ENCODE measurements around the gene IGFBP3.
A peak's percentile ranks its signal among the peaks of the same experiment; 100 is the strongest.

IGFBP3 gene

DNA sequence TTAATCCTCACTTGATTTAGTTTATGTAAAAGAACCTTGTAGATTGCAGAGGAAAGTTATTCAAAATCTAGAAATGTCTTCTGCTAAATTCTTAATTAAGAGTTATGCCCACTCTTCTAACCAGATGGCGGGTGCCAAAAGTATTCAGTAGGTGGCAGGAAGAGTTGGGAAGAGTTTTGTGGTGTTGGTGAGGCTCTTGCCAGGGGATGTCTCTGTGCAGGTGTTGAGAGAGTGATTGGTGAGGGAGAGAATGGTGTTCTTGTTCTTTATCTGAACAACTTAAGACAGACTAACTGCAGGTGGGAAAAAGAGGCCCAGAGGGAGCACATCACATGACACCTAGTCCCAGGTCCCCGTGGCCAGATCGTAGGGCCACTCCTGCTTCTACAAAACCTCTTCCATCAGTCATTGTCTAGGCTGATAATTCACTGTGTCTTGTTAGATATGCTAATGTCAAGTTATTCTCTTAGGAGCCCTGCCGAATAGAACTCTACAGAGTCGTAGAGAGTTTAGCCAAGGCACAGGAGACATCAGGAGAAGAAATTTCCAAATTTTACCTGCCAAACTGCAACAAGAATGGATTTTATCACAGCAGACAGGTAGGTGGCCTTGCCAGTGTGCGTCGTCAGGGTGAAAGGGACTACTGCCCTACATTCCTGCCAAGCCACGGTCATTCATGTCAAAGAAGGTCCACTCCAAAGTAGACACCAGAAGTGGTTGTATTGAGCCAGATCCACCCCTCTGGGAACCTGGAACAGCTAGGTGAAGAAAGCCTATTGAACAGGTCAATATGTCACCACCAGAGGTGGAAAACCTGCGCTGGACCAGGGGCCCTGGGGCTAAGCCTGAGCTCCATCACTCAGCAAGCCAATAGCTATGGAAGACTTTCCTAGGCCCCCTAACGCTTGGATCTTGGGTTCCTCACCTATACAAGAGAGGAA, 29.3 kb downstream of the IGFBP3 start:
- DNase-seq (ENCODE audit: low spot score) = no peak

DNA sequence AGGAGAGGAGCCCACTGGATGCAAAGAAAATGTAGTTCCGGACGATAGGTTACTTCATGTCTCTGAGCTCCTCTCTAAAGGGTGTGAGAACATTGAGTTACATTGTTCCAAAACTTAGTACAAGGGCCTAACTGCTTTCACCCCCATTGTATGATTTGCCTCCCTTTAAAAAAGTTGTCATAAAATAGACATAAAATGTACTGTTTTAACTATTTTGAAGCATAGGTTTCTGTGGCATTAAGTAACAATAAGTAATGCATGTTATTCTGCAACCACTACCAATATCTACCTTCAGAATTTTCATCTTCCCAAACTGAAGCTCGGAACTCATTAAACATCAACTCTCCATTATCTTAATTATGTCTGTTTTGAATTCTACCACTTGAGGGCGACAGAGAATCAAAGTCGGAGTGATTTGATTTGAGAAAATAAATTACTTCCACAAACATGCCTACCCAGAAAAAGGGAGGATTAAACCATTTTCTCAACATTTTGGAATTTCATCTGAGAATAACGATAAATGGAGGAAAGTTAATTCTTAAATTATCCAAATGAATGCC, 30.1 kb downstream of the IGFBP3 start:
- peak; percentile 8 for DNase-seq (ENCODE audit: low spot score)

DNA sequence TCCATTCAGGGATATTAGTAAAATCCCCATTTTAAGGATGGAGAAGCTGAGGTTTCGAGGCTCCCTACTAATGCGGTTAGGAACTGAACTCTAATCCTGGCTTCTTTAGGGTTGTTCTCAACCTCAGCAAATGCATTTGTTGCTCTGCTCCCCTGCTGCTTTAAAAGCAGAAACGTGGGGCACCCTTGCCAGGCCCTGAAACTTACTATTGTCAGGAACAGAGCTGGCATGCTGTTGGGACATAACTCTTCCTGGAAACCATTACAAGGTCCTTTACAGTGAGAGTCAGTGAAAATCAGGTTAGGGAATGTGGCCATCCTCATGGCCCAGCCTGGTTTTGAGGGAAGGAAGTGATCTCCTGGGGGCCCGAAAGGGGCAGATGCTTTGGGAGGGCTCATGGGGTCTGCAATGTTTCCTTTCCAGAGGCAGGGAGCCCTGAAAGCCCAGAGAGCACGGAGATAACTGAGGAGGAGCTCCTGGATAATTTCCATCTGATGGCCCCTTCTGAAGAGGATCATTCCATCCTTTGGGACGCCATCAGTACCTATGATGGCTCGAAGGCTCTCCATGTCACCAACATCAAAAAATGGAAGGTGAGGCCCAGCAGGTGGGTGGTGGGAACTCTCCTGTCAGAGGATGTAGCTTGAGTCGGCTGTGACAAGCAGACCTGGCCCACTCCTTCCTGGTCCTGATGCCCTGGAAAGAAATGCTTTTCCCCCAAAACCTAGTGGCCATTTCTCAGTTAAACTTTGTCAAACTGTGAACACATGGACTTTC, 30.8 kb downstream of the IGFBP3 start:
- DNase-seq (ENCODE audit: low spot score) = no peak

DNA sequence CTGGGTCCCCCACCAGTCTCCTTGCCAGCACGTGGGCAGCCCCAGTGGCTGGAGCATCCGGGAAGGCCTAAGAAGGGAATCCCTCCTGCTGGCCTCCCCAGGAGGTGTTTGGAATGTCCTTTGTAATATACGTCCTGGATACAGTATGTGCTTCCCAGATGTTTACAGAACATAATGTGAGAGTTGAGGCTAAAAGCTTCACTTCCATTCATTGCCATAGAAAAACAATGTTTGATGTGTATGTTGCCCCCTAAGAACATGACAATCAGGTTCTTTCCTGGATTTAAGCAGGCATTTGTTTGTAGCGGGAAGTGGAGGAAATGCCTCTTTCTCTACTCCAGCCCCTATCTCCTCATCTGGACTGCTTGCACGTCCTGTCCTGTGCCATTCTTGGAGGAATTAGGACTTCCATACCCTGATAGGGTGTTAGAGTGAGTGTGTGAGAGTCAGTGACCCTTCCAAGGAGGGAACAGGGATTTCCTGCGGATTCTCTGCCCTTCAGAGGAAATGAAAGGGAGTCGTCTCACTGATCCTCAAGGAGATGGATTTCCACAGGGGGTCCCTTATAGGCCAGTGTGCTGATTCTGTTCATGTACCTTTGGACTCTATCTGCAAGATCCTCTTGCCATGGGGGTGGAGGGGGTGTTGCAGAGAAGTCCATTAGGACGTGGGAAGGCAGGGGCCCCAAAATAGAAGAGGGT, 31.6 kb downstream of the IGFBP3 start:
- DNase-seq (ENCODE audit: low spot score) = no peak

DNA sequence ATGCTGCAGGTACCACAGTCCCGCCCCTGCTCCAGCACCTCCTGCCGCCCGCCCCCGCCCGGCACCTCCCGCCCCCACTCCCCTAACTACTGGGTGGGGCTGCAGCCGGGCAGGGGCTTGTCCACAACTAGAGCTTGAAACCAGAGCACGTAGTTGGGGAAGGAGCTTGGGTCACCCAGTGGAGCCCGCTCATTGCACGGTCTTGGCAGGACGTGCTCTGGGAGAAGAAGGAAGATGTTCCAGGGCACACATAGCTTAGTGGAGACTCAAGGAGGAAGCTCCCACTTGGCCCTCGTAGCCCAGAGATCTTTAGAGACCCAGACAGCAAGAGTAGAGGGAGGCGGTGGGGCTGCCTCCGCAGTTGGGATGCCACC, 32.1 kb downstream of the IGFBP3 start:
- no peak for DNase-seq (ENCODE audit: low spot score)

DNA sequence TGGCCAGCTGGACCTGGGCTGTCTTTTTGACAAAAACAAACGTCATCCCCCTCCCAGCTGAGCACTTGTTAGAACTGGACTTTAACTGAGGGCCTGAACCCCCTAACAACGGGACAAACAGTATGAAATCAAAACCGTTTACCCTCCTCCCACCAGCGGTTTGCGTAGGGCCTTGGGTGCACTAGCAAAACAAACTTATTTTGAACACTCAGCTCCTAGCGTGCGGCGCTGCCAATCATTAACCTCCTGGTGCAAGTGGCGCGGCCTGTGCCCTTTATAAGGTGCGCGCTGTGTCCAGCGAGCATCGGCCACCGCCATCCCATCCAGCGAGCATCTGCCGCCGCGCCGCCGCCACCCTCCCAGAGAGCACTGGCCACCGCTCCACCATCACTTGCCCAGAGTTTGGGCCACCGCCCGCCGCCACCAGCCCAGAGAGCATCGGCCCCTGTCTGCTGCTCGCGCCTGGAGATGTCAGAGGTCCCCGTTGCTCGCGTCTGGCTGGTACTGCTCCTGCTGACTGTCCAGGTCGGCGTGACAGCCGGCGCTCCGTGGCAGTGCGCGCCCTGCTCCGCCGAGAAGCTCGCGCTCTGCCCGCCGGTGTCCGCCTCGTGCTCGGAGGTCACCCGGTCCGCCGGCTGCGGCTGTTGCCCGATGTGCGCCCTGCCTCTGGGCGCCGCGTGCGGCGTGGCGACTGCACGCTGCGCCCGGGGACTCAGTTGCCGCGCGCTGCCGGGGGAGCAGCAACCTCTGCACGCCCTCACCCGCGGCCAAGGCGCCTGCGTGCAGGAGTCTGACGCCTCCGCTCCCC, 32.7 kb downstream of the IGFBP3 start, which contains the start of gene IGFBP1:
IGFBP1 (plus strand) TSS at position 304 of the 808 bp plus-strand sequence; CDS start at position 469, 165 bp downstream.
- no peak for DNase-seq (ENCODE audit: low spot score)

DNA sequence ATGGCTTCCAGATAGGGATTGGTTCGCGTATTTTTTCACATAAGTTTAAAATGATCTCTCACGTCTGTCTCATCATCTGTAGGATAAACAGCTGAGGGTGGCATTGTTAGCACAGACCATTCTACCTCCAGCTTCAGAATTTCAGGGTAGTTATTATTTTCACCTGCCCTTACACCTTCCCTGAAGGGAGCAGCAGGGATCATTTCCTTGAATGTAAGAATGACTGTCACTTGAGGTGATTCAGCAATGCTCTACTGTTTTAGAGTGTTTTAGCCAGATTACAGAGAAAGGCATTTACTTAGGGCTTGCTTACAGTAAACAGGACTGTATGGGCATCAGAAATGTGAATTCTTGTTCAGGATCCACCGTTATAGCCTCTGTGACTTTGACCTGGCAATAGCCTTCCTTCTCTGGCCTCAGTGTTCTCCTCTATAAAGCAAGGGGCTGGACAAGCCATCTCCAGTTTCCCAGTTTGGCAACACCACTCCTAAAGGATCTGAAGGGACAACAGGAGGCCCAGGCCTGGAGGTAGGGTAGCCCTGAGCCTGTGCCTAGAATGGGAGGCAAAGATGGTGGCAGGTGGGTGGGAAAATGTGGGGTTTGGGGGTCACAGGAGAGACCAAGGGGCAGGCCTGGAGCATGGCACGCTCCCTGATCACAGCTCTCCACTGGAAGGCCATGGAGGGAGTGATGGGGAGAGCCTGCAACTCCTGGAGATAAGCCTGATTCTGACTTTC, 34.0 kb downstream of the IGFBP3 start:
- DNase-seq (ENCODE audit: low spot score) = no peak

DNA sequence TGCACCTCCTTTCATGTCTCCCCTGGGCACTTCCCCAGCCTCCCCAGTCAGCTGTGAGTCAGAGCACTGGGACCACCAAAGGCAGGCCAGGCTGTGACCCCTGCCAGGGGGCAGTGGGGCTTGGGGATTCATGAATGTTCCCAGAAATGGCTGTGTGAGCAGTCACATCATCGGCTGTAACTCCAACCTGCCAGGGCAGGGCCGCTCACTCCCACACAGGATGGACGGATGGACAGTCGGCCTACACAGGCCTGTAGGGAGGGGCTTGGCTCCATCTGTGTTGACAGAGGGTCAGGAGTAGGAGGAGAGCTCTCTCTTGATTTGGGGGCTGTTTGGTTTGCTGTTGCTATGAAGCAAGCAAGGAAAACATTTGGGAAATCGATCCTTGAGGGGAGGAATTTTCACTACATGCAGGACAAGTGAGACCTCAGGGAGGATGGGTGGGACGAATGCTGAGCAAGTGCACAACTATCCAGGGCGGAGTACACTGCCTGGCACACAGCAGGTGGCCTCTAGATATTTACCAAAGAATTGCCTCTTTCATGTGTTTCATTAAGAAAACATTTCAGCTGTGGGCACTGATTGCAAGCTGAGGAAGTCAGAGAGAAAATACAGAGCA, 35.7 kb downstream of the IGFBP3 start:
- no peak for DNase-seq (ENCODE audit: low spot score)

DNA sequence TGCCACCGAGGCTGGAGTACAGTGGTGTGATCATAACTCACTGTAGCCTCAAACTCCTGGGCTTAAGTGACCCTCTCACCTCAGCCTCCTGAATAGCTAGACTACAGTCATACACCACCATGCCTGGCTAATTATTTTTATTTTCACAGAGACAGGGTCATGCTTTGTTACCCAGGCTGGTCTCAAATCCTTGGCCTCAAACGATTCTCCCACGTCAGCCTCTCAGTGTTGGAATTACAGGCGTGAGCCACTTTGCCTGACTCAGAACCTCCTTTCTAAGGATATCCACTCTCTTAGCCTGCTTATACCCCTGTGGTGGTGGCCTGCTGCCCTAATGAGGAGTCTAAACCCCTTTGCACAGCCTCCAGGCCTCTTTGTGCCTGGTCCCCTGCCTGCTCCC, 36.9 kb downstream of the IGFBP3 start:
- DNase-seq (ENCODE audit: low spot score) = no peak

DNA sequence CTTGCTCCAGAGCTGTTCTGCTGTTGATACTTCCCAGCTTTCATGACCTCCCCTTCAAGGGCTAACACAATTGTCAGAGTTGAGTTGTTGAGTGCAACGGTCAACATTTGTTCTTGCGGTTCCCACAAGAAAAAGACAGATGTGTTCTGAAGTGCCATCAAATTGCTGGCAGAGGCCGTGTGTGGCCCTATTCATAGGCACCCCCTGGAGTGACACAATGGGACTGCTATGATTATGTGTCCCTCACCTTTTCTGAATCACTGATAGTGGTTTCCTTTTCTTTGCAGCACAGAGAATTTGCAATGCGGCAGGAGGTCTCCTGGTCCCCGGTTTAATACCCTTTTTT, 38.6 kb downstream of the IGFBP3 start:
- DNase-seq (ENCODE audit: low spot score) = no peak

DNA sequence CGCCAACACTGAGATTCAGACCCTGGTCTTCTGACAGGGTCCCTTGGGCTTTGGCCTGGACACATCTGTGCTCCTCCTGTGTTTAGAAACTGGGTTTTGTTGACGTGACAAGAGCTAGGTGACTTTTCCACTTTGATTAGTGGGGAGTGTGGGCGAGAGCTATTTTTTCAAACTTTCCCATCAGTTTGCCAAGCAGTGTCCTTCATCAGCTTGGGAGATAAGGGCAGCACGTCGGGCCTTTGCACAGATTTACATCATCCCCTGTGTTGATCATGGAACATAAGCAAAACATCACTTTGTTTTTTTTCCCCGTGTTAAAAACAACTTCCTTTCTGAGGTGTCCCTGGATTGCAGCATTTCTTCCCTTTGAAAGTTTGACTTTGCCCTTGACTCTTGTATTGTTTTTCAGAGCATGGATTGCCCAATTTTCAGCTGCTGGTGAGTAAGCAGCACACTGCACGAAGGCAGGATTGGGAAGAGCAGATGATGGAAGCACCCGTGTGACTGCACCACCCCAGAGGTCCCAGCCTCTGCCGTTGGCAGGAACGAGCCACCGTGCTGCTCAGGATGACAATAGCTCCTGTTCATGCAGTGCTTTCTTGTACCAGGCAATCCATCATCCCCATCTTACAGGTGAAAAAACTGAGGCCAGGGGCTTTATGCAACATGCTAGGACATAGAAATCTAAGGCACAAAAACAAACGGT, 39.2 kb downstream of the IGFBP3 start:
- no peak for DNase-seq (ENCODE audit: low spot score)

DNA sequence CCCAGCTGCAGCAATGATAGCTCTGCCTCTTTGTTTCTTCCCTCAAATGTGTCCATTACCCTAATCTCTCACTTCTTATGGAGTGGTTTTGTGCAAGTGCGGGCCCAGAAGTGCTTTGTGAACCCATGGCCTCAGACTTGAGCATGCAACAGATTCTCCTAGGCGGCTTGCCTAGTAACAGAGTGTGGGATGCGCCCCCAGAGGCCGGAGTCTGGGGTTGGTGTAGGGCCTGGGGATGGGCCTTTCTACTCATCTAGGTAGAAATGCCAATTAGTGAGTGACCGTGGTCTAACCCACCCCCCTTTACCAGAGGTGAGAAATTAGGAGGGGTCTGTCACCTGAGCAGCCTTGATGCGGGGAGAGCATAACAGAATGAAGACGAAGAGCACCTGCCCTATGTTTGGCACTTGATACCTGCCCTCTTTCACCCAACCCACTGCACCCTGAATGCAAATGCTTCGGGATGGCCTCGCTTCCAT, 39.8 kb downstream of the IGFBP3 start:
- no peak for DNase-seq (ENCODE audit: low spot score)

DNA sequence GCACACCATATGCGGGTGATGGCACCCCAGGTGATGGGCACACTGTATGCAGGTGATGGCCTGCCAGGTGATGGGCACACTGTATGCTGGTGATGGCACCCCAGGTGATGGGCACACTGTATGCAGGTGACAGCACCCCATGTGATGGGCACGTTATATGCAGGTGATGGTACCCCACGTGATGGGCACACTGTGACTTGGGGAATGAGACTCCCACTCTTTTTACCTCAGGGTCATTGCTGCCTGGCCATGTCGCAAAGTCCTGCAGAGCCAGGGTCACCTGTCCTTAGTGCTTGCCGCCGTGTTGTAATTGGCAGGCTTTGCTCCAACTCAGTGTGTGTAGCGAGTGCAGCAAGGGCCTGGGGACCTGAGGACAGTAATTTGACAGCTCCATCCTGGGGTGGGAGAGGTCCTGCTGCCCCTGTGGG, 40.6 kb downstream of the IGFBP3 start:
- DNase-seq (ENCODE audit: low spot score) = no peak

DNA sequence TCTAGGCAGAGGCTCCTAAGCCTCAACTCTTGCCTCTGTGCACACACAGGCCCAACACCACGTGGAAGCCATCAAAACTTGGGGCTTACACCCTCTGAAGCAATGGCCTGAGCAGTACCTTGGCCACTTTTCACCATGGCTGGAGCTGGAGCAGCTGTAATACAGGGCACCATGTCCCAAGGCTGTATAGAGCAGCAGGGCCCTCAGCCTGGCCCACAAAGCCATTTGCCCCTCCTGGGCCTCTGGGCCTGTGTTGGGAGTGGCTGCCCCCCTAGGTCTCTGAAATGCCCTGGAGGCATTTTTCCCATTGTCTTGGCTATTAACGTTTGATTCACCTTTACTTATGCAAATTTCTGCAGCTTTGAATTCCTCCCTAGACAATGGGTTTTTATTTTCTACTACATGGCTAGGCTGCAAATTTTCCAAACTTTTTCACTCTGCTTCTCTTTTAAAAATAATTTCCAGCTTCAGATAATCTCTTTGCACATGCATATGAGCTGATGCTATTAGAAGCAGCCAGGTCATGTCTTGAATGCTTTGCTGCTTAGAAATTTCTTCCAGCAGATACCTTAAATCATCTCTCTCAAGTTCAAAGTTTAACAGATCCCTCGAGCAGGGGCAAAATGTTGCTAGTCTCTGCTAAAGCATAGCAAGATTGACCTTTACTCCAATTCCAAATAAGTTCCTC, 42.5 kb downstream of the IGFBP3 start:
- DNase-seq (ENCODE audit: low spot score) = no peak

DNA sequence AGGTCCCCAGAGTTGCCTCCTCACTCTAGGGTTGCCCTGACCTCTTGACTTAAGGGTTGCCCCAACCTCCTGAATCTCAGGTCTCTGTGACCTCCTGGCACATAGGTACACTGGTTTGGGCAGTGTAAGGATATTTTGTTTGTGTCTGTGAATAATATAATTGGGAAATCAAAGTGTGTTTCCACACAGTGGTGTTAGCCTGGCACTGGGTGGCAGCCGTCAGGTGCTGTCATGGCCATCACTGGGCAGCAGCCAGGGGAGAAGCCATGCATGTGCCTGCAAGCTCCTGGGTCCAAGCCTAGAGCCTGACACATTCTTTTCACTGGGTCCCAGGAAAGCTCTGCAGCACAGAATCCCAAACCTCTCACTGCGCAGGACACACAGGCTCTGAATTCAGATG, 44.6 kb downstream of the IGFBP3 start:
- no peak for DNase-seq (ENCODE audit: low spot score)

DNA sequence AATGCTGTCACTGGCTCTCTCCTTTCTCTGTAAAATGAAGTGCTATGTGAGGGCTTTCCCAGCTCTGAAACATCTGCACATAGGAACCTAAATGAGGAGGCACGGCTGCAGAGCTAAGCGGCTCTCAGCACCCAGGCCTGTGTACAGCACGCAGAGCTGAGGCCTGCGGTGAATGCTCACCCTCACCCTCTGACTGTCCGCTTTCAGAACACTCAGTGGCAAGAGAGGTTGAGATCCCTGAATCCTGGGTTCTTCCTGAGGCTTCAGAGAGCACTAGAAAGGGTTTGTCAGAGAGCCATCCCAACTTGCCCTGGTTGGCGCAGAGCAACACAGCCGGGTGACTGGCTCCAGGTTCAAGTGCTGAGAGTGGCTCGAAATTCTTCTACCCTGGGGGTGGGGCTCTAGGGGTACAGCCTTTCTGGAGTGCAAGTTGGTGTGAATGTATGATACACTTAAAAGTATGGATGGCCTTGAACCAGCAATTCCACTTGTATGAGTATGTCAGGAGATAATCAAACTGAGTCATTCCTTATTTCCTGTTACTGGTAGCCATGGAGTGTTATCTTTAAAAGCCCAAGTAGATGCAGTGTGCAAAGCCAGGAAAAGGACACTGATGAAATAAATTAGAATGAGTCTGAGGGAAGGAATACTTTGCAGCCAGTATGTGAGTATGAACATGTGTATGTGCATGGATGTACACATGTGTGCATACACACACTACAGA, 46.5 kb downstream of the IGFBP3 start:
- no peak for DNase-seq (ENCODE audit: low spot score)

DNA sequence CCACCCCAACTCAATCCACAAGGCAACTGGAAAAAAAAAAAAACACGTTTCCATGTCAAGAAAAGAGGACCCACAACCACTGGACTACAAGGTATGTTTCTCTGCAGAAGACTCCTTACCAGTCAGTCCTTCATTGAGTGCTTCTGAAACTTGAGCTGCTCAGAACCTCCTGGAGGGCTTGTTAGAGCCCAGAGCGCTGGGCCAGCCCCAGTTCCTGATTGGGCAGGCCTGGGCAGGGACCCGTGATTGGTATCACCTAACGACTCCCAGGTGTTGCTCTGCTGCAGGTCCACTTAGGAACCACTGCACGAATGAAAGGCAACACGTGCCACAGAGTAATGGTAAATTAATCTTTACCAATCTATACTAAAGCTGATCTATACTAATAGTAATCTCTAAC, 47.7 kb downstream of the IGFBP3 start:
- DNase-seq (ENCODE audit: low spot score) = no peak

DNA sequence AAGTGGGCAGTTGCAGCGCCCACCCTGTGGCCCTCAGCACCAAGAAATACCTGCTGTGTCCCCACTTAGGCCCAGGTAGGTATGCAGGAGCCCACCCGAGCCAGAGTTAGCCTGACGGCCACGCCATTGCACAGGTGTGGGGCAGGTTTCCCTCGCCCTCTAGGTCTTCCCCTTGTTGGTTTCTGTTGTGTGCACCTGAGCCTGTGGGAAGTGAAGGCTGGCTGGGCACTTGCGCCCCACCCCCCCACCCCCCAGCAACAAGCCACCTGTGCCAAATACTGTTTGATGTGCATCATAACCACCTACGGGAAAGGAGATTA, 48.1 kb downstream of the IGFBP3 start, which contains the start of gene CCDC201:
CCDC201 (minus strand) TSS at position 48 of the 320 bp plus-strand sequence. CDS start 75 bp downstream, outside the sequence.
- DNase-seq (ENCODE audit: low spot score) = no peak

Measured in activated CD4-positive, alpha-beta T cell treated with anti-CD3 and anti-CD28 coated beads, Interleukin-2, Interleukin-4, amounts not matched to agents 100 ng/mL and 50 ng/mL, durations not matched to agents 16 hours and 8 hours (primary cell).